ENCODE data around the gene SERTAD1.
A peak's percentile ranks its signal among the peaks of the same experiment; 100 is the strongest.
"Not testable (repeated sequence)": the region's sequence is repeated elsewhere in the genome, so short reads cannot be mapped to it uniquely, and the experiment has no call there.

SERTAD1 gene

GRCh38 chr19:40423938-40424337, 1.9 kb downstream of the SERTAD1 start:
- no peak for FAIRE-seq
- DNase-seq (ENCODE audit: insufficient read length, low spot score), result no peak

- FAIRE-seq (no peak), DNase-seq (ENCODE audit: insufficient read length, low spot score) (no peak)
Observed at GRCh38 chr19:40422748-40423566, 2.8 kb downstream of the SERTAD1 start.

GRCh38 chr19:40421993-40422747, 3.6 kb downstream of the SERTAD1 start:
- no peak for FAIRE-seq

GRCh38 chr19:40420766-40421765, 4.7 kb downstream of the SERTAD1 start:
- FAIRE-seq (peak; percentile 88), DNase-seq (ENCODE audit: insufficient read length, low spot score) (peak; percentile 54)

More at GRCh38 chr19:40421993-40422747, 3.6 kb downstream of the SERTAD1 start:
- DNase-seq (ENCODE audit: insufficient read length, low spot score), result no peak

- FAIRE-seq, result peak; percentile 49
- DNase-seq (ENCODE audit: insufficient read length, low spot score), result no peak
Observed at GRCh38 chr19:40420451-40420765, 5.4 kb downstream of the SERTAD1 start.

- FAIRE-seq (no peak), DNase-seq (ENCODE audit: insufficient read length, low spot score) (no peak)
Observed at GRCh38 chr19:40419780-40420179, 6.0 kb downstream of the SERTAD1 start.

GRCh38 chr19:40419066-40419612, 6.7 kb downstream of the SERTAD1 start:
- FAIRE-seq (no peak), DNase-seq (ENCODE audit: insufficient read length, low spot score) (no peak)

- FAIRE-seq, result no peak
Observed at GRCh38 chr19:40418040-40418439, 7.8 kb downstream of the SERTAD1 start.

GRCh38 chr19:40417643-40417981, 8.2 kb downstream of the SERTAD1 start:
- no peak for FAIRE-seq
- no peak for DNase-seq (ENCODE audit: insufficient read length, low spot score)

More at GRCh38 chr19:40418040-40418439, 7.8 kb downstream of the SERTAD1 start:
- DNase-seq (ENCODE audit: insufficient read length, low spot score), result no peak

- DNase-seq (ENCODE audit: insufficient read length, low spot score) (no peak), FAIRE-seq (peak; percentile 62)
Observed at GRCh38 chr19:40416918-40417642, 8.7 kb downstream of the SERTAD1 start.

GRCh38 chr19:40415768-40416167, 10.0 kb downstream of the SERTAD1 start:
- DNase-seq (ENCODE audit: insufficient read length, low spot score), result no peak
- peak; percentile 51 for FAIRE-seq

- no peak for DNase-seq (ENCODE audit: insufficient read length, low spot score)
- no peak for FAIRE-seq
Observed at GRCh38 chr19:40414542-40415535, 11.0 kb downstream of the SERTAD1 start.

GRCh38 chr19:40413291-40413845, 12.4 kb downstream of the SERTAD1 start, which contains the start of gene PRX:
PRX (minus strand) TSS chr19:40413378; CDS start chr19:40407932, 5,446 bp downstream.
- DNase-seq (ENCODE audit: insufficient read length, low spot score) (no peak), FAIRE-seq (no peak)

- no peak for DNase-seq (ENCODE audit: insufficient read length, low spot score)
- no peak for FAIRE-seq
Observed at GRCh38 chr19:40412866-40413265, 12.9 kb downstream of the SERTAD1 start.

GRCh38 chr19:40411958-40412499, 13.8 kb downstream of the SERTAD1 start:
- DNase-seq (ENCODE audit: insufficient read length, low spot score) (no peak), FAIRE-seq (no peak)

- DNase-seq (ENCODE audit: insufficient read length, low spot score) (no peak), FAIRE-seq (no peak)
Observed at GRCh38 chr19:40411125-40411842, 14.5 kb downstream of the SERTAD1 start.

GRCh38 chr19:40410030-40410389, 15.8 kb downstream of the SERTAD1 start:
- no peak for DNase-seq (ENCODE audit: insufficient read length, low spot score)
- FAIRE-seq, result no peak

GRCh38 chr19:40408598-40408925, 17.2 kb downstream of the SERTAD1 start:
- not testable (repeated sequence) for DNase-seq (ENCODE audit: insufficient read length, low spot score); FAIRE-seq
